Medulla oblongata (tissue), 1 donor: ENCODE measurements around the gene CAPRIN1.
"Not testable (repeated sequence)": the region's sequence is repeated elsewhere in the genome, so short reads cannot be mapped to it uniquely, and the experiment has no call there.

Source experiments
- DNase-seq: peaks from one replicate; pipeline ENCODE4 v3.0.0-alpha.2; 2015; ENCODE audit errors: extremely low spot score

Gene CAPRIN1

GRCh38 chr11:34050581-34051348 is 766 bp upstream of the CAPRIN1 start:
- no peak for DNase-seq

GRCh38 chr11:34052036-34052607 is 591 bp downstream of the CAPRIN1 start:
- DNase-seq = peak; percentile 86

- DNase-seq = peak; percentile 35
Observed at GRCh38 chr11:34052608-34053160, 1.2 kb downstream of the CAPRIN1 start.

GRCh38 chr11:34053161-34053686 is 1.7 kb downstream of the CAPRIN1 start:
- peak; percentile 70 for DNase-seq

- not testable (repeated sequence) for DNase-seq
Observed at GRCh38 chr11:34054351-34054750, 2.8 kb downstream of the CAPRIN1 start.

GRCh38 chr11:34055218-34056000 is 3.9 kb downstream of the CAPRIN1 start:
- no peak for DNase-seq

GRCh38 chr11:34056672-34057071 is 5.1 kb downstream of the CAPRIN1 start:
- DNase-seq = no peak

- no peak for DNase-seq
Observed at GRCh38 chr11:34063061-34063795, 11.7 kb downstream of the CAPRIN1 start.

GRCh38 chr11:34064291-34064690 is 12.8 kb downstream of the CAPRIN1 start:
- no peak for DNase-seq

- no peak for DNase-seq
Observed at GRCh38 chr11:34065505-34066203, 14.1 kb downstream of the CAPRIN1 start.

- DNase-seq = not testable (repeated sequence)
Observed at GRCh38 chr11:34066766-34067165, 15.2 kb downstream of the CAPRIN1 start.

- DNase-seq = no peak
Observed at GRCh38 chr11:34067383-34068065, 16.0 kb downstream of the CAPRIN1 start.

GRCh38 chr11:34068111-34068510 is 16.6 kb downstream of the CAPRIN1 start:
- DNase-seq = no peak

GRCh38 chr11:34071306-34071705 is 19.8 kb downstream of the CAPRIN1 start:
- DNase-seq = not testable (repeated sequence)

- DNase-seq = no peak
Observed at GRCh38 chr11:34072041-34072440, 20.5 kb downstream of the CAPRIN1 start.

GRCh38 chr11:34072832-34073231 is 21.3 kb downstream of the CAPRIN1 start:
- no peak for DNase-seq

- DNase-seq = no peak
Observed at GRCh38 chr11:34074391-34074790, 22.9 kb downstream of the CAPRIN1 start.

- peak; percentile 5 for DNase-seq
Observed at GRCh38 chr11:34075178-34075820, 23.8 kb downstream of the CAPRIN1 start.

GRCh38 chr11:34080609-34081008 is 29.1 kb downstream of the CAPRIN1 start:
- no peak for DNase-seq

- DNase-seq = no peak
Observed at GRCh38 chr11:34084637-34085036, 33.1 kb downstream of the CAPRIN1 start.
